Mesothelial cell of epicardium (in vitro differentiated cells): ENCODE results near the gene BMPR1A. TPM values are rescaled to one million over a fixed set of nuclear protein-coding genes. Genes with fewer than 3 reads are reported as not detected.

Experiments used
- DNase-seq, 2 experiments: peaks; one replicate each; pipeline ENCODE4 v3.0.0; 2021; ENCODE audit warnings: low spot score in 2 of 2; ENCODE audit not compliant: unreplicated experiment in 2 of 2
- H3K27ac Mint-ChIP-seq: 2 replicates; pipeline ENCODE4 v1.8.0; 2021; ENCODE audit warnings: mixed read lengths
- H3K27me3 Mint-ChIP-seq: 2 replicates; pipeline ENCODE4 v1.8.0; 2021; ENCODE audit warnings: low read depth, mixed read lengths
- H3K36me3 Mint-ChIP-seq: 2 replicates; pipeline ENCODE4 v1.8.0; 2021; ENCODE audit warnings: mixed read lengths
- H3K4me1 Mint-ChIP-seq: 2 replicates; pipeline ENCODE4 v1.8.0; 2021; ENCODE audit warnings: mixed read lengths
- H3K4me3 Mint-ChIP-seq: 2 replicates; pipeline ENCODE4 v1.8.0; 2021; ENCODE audit warnings: mild to moderate bottlenecking, moderate library complexity, mixed read lengths
- H3K9me3 Mint-ChIP-seq: 2 replicates; pipeline ENCODE4 v1.8.0; 2021; ENCODE audit warnings: mixed read lengths
- CTCF ChIP-seq: fragments of 200-600 bp; sonication (generic); IDR thresholded peaks from one replicate; pipeline ENCODE4 v1.5.0; 2021; ENCODE audit warnings: antibody characterized with exemption; ENCODE audit not compliant: unreplicated experiment
- total RNA-seq: library from RNA; stranded (reverse); gene quantifications from 3 replicates; pipeline ENCODE4 v1.2.1, GENCODE V29; 2021

The BMPR1A gene
- total RNA-seq, 1 donor from 2014 or later, result 100.0 TPM

GRCh38 chr10:86747796-86748581, 8.4 kb upstream of the BMPR1A start:
- Mint-ChIP-seq H3K36me3 (peaks cover 3% of the 10 kb centered on the region), H3K27ac (no peak overlapping the region), H3K4me1 (peaks cover 8% of the 10 kb centered on the region), H3K27me3 (no peaks in the 10 kb centered on the region), H3K4me3 (no peak overlapping the region), H3K9me3 (no peaks in the 10 kb centered on the region)
- no peak for DNase-seq
- no peak for TF ChIP-seq CTCF

DNA sequence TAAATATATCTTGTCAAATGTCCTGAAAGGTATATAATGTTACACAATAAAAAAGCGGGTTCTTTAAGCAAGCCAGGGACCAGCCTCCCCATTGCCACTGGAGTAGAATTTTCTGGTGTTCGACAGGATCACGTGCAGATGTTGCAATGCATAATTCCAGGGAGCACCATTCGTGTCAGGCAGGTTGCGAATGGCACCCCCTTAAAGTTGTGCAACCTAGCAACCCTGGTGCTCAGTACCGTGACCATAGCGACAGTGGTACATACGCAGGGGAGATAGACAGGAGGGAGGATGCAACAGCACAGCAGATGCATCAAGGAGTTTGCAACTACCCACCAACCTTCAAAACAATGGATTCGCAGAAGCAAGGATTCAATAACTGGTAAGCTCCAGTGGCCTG, 6.6 kb upstream of the BMPR1A start:
- TF ChIP-seq CTCF, result no peak
- no peaks in the 10 kb centered on the region for H3K27me3 Mint-ChIP-seq
- H3K36me3 Mint-ChIP-seq, result peaks cover 3% of the 10 kb centered on the region
- no peak overlapping the region for H3K4me3 Mint-ChIP-seq
- peaks cover 24% of the 10 kb centered on the region for H3K4me1 Mint-ChIP-seq
- no peak for DNase-seq
- no peak overlapping the region for H3K27ac Mint-ChIP-seq
- H3K9me3 Mint-ChIP-seq, result no peaks in the 10 kb centered on the region

- TF ChIP-seq CTCF, result no peak
- Mint-ChIP-seq H3K4me3 (no peak overlapping the region), H3K27me3 (no peaks in the 10 kb centered on the region), H3K36me3 (peaks cover 3% of the 10 kb centered on the region), H3K27ac (no peak overlapping the region), H3K4me1 (peaks cover 30% of the 10 kb centered on the region), H3K9me3 (no peaks in the 10 kb centered on the region)
- no peak for DNase-seq
These were observed 4.9 kb upstream of the BMPR1A start for GRCh38 chr10:86751477-86751876.

DNA sequence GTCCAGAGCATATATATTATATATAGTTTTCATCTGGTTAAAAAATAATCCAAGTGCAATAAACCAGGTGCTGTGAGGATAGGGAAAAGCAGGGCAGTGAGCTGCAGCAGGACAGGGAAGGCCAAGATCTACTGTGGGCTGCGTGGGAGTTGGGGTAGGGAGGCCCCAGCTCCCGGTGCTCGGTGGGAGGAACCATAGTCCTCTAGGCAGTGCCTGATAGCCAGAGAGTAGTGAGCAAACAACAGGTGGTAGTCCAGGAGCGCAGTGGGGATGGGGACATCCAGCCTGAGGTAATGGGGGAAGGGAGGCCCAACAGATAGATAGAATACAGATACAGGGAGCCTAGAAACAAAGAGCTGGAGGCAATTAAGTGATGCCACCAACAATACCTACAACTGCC, 4.1 kb upstream of the BMPR1A start:
- peak overlapping the region; percentile 78 for H3K27ac Mint-ChIP-seq
- DNase-seq, result no peak
- no peak overlapping the region for H3K4me3 Mint-ChIP-seq
- H3K4me1 Mint-ChIP-seq, result peaks cover 30% of the 10 kb centered on the region
- H3K36me3 Mint-ChIP-seq, result peaks cover 3% of the 10 kb centered on the region
- TF ChIP-seq CTCF, result no peak
- H3K9me3 Mint-ChIP-seq, result no peaks in the 10 kb centered on the region
- no peaks in the 10 kb centered on the region for H3K27me3 Mint-ChIP-seq

- no peaks in the 10 kb centered on the region for H3K27me3 Mint-ChIP-seq
- no peak for TF ChIP-seq CTCF
- peak overlapping the region; percentile 78 for H3K27ac Mint-ChIP-seq
- no peaks in the 10 kb centered on the region for H3K9me3 Mint-ChIP-seq
- H3K4me1 Mint-ChIP-seq, result peaks cover 35% of the 10 kb centered on the region
- DNase-seq, result no peak
- H3K4me3 Mint-ChIP-seq, result no peak overlapping the region
- H3K36me3 Mint-ChIP-seq, result peaks cover 3% of the 10 kb centered on the region
These were observed 3.4 kb upstream of the BMPR1A start for GRCh38 chr10:86753051-86753450.
